Measurements from ENCODE around the gene TMCO1. TPM values are rescaled to one million over a fixed set of nuclear protein-coding genes. Genes with fewer than 3 reads are reported as not detected.
A peak's percentile ranks its signal among the peaks of the same experiment; 100 is the strongest.

TMCO1 gene
- total and polyA plus RNA-seq, 2 of the 13 experiments (the other 11 are each of a cell fraction or from before 2014, with no cell fraction given), result 106 to 119 TPM

GRCh38 chr1:165697881-165698760 is 70.5 kb downstream of the TMCO1 start, which contains the start of gene ALDH9A1 (continued):
- TF ChIP-seq ZNF280B (CRISPR knock-in tag; IDR thresholded peaks at IDR 0.05; ENCODE audit: borderline replicate concordance) (peak; percentile 74), SP5 (CRISPR knock-in tag; IDR thresholded peaks at IDR 0.05; ENCODE audit: borderline replicate concordance, low read depth) (peak; percentile 52), STAT6 (CRISPR knock-in tag; IDR thresholded peaks at IDR 0.05; ENCODE audit: borderline replicate concordance) (no peak), ZNF788 (CRISPR knock-in tag; IDR thresholded peaks at IDR 0.05; ENCODE audit: borderline replicate concordance) (no peak; the same call in 1 of the 2 replicates), ZBTB34 (CRISPR knock-in tag; IDR thresholded peaks at IDR 0.05) (no peak), ZNF232 (CRISPR knock-in tag; IDR thresholded peaks at IDR 0.05; ENCODE audit: borderline replicate concordance) (peak; percentile 59; the same call in 1 of the 2 replicates), ZGPAT (CRISPR knock-in tag; IDR thresholded peaks at IDR 0.05) (peak; percentile 87; the same call in 1 of the 2 replicates), RXRB (CRISPR knock-in tag; IDR thresholded peaks at IDR 0.05; ENCODE audit: borderline replicate concordance) (peak; percentile 30), ZMYM2 (CRISPR knock-in tag; IDR thresholded peaks at IDR 0.05) (peak; percentile 68; the same call in 1 of the 2 replicates), ZNF282 (IDR thresholded peaks at IDR 0.05; ENCODE audit: partially characterized antibody) (no peak), ZFP1 (CRISPR knock-in tag; IDR thresholded peaks at IDR 0.05) (peak; percentile 32), CBX2 (IDR thresholded peaks at IDR 0.05; ENCODE audit: low read depth, low read length) (no peak), CBX2 (CRISPR knock-in tag; IDR thresholded peaks at IDR 0.05; ENCODE audit: low read depth) (no peak), ZNF646 (CRISPR knock-in tag; IDR thresholded peaks at IDR 0.05) (no peak)

All from HepG2 (cell line).